Chondrocyte (in vitro differentiated cells): ENCODE data around the gene DOCK7. TPM values are rescaled to one million over a fixed set of nuclear protein-coding genes. Genes with fewer than 3 reads are reported as not detected.
A peak's percentile ranks its signal among the peaks of the same experiment; 100 is the strongest.

ENCODE experiments used
- DNase-seq: peaks from one replicate; pipeline ENCODE4 v3.0.0; 2021; ENCODE audit warnings: mixed read lengths, low spot score
- H3K27ac Mint-ChIP-seq: one replicate; pipeline ENCODE4 v1.8.0; 2021; ENCODE audit warnings: mild to moderate bottlenecking, moderate library complexity, mixed read lengths; ENCODE audit not compliant: unreplicated experiment
- H3K27me3 Mint-ChIP-seq: 2 replicates; pipeline ENCODE4 v1.8.0; 2021; ENCODE audit warnings: low read depth, mixed read lengths
- H3K36me3 Mint-ChIP-seq: 2 replicates; pipeline ENCODE4 v1.8.0; 2021; ENCODE audit warnings: low read depth, mixed read lengths
- H3K4me1 Mint-ChIP-seq: 2 replicates; pipeline ENCODE4 v1.8.0; 2021; ENCODE audit warnings: low read depth, mild to moderate bottlenecking, mixed read lengths
- H3K4me3 Mint-ChIP-seq: one replicate; pipeline ENCODE4 v1.8.0; 2021; ENCODE audit warnings: mild to moderate bottlenecking, moderate library complexity, mixed read lengths; ENCODE audit not compliant: unreplicated experiment
- H3K9me3 Mint-ChIP-seq: 2 replicates; pipeline ENCODE4 v1.8.0; 2021; ENCODE audit warnings: low read depth, mixed read lengths
- total RNA-seq: library from RNA; stranded (reverse); gene quantifications from 3 replicates; pipeline ENCODE4 v1.2.1, GENCODE V29; 2021
- TF ChIP-seq, protein P1 (sequence below): fragments of 200-600 bp; sonication (generic); IDR thresholded peaks from 2 replicates; pipeline ENCODE4 v1.5.0; 2021; ENCODE audit warnings: antibody characterized with exemption, mild to moderate bottlenecking, moderate library complexity

DOCK7 gene
- total RNA-seq, 1 donor from 2014 or later = 88.4 TPM

- TF ChIP-seq, protein P1, sequence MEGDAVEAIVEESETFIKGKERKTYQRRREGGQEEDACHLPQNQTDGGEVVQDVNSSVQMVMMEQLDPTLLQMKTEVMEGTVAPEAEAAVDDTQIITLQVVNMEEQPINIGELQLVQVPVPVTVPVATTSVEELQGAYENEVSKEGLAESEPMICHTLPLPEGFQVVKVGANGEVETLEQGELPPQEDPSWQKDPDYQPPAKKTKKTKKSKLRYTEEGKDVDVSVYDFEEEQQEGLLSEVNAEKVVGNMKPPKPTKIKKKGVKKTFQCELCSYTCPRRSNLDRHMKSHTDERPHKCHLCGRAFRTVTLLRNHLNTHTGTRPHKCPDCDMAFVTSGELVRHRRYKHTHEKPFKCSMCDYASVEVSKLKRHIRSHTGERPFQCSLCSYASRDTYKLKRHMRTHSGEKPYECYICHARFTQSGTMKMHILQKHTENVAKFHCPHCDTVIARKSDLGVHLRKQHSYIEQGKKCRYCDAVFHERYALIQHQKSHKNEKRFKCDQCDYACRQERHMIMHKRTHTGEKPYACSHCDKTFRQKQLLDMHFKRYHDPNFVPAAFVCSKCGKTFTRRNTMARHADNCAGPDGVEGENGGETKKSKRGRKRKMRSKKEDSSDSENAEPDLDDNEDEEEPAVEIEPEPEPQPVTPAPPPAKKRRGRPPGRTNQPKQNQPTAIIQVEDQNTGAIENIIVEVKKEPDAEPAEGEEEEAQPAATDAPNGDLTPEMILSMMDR = no peak
- Mint-ChIP-seq H3K4me1 (peaks cover 79% of the 10 kb centered on the region), H3K27ac (peak overlapping the region; percentile 65)
These were observed 92.5 kb downstream of the DOCK7 start for GRCh38 chr1:62595647-62596046.

GRCh38 chr1:62593825-62594394 lies 94.3 kb downstream of the DOCK7 start:
- Mint-ChIP-seq H3K4me3 (no peak overlapping the region), H3K9me3 (peaks cover 5% of the 10 kb centered on the region), H3K27me3 (no peaks in the 10 kb centered on the region), H3K27ac (peak overlapping the region; percentile 65), H3K36me3 (peaks cover 3% of the 10 kb centered on the region), H3K4me1 (peaks cover 83% of the 10 kb centered on the region)
- TF ChIP-seq, protein P1 = no peak
- DNase-seq = no peak

More at GRCh38 chr1:62595647-62596046, 92.5 kb downstream of the DOCK7 start:
- peaks cover 6% of the 10 kb centered on the region for H3K36me3 Mint-ChIP-seq
- no peaks in the 10 kb centered on the region for H3K27me3 Mint-ChIP-seq
- H3K9me3 Mint-ChIP-seq = peaks cover 5% of the 10 kb centered on the region
- no peak for DNase-seq
- no peak overlapping the region for H3K4me3 Mint-ChIP-seq

DNA sequence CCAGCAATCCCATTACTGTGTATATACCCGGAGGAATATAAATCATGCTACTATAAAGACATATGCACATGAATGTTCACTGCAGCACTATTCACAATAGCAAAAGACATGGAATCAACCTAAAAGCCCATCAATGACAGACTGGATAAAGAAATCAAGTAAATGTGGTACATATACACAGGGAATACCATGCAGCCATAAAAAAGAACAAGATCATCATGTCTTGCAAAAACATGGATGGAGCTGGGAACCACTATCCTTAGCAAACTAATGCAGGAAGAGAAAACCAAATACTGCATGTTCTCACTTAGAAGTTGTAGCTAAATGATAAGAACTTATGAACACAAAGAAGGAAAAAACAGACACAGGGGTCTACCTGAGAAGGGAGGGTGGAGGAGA lies 97.2 kb downstream of the DOCK7 start:
- Mint-ChIP-seq H3K9me3 (peaks cover 5% of the 10 kb centered on the region), H3K27ac (peak overlapping the region; percentile 81), H3K4me3 (no peak overlapping the region), H3K4me1 (peaks cover 87% of the 10 kb centered on the region), H3K27me3 (no peaks in the 10 kb centered on the region), H3K36me3 (peaks cover under 1% of the 10 kb centered on the region)
- TF ChIP-seq, protein P1 = no peak
- DNase-seq = no peak

DNA sequence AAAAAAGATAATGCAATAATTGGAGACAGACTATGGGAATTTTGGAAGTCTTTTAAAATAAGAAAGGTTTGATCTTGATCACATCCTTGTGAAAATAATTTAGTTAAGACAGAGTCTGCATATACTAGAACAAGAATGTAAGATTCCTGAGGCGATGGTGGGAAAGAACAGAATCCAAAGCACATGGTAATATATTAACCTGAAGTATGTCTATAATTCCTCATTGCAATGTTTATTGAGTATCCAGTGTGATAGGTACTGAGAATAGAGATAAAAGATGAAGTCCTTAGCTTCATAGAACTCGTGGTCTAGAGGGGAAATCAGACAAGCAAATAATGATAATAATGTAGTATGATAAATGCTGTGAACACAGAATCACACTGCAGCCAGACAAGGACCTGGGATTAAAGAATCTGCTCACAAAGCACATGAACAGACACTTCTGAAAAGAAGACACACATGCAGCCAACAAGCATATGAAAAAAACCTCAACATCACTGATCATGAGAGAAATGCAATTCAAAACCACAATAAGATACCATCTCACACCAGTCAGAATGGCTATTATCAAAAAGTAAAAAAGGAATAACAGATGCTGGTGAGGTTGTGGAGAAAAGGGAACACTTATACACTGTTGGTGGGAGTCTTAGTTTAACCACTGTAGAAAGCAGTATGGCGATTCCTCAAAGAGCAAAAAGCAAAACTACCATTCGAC lies 97.8 kb downstream of the DOCK7 start:
- H3K27me3 Mint-ChIP-seq = no peaks in the 10 kb centered on the region
- TF ChIP-seq, protein P1 = no peak
- H3K9me3 Mint-ChIP-seq = peaks cover 5% of the 10 kb centered on the region
- no peak overlapping the region for H3K4me3 Mint-ChIP-seq
- peaks cover 90% of the 10 kb centered on the region for H3K4me1 Mint-ChIP-seq
- DNase-seq = no peak
- H3K27ac Mint-ChIP-seq = peak overlapping the region; percentile 81
- H3K36me3 Mint-ChIP-seq = peaks cover 5% of the 10 kb centered on the region

- Mint-ChIP-seq H3K36me3 (peaks cover 9% of the 10 kb centered on the region), H3K27me3 (no peaks in the 10 kb centered on the region), H3K4me3 (peak overlapping the region; percentile 5), H3K27ac (peak overlapping the region; percentile 81), H3K9me3 (peaks cover 8% of the 10 kb centered on the region), H3K4me1 (peaks cover 84% of the 10 kb centered on the region)
- DNase-seq = no peak
- TF ChIP-seq, protein P1 = no peak
These were observed 98.9 kb downstream of the DOCK7 start for GRCh38 chr1:62589321-62589720.
